ENCODE measurements around the gene C11orf86. TPM values are rescaled to one million over a fixed set of nuclear protein-coding genes. Genes with fewer than 3 reads are reported as not detected.

The C11orf86 gene
- total and polyA plus RNA-seq, 2 donors (not counting 3 experiments of a cell fraction or from before 2014, with no cell fraction given): not detected

DNA sequence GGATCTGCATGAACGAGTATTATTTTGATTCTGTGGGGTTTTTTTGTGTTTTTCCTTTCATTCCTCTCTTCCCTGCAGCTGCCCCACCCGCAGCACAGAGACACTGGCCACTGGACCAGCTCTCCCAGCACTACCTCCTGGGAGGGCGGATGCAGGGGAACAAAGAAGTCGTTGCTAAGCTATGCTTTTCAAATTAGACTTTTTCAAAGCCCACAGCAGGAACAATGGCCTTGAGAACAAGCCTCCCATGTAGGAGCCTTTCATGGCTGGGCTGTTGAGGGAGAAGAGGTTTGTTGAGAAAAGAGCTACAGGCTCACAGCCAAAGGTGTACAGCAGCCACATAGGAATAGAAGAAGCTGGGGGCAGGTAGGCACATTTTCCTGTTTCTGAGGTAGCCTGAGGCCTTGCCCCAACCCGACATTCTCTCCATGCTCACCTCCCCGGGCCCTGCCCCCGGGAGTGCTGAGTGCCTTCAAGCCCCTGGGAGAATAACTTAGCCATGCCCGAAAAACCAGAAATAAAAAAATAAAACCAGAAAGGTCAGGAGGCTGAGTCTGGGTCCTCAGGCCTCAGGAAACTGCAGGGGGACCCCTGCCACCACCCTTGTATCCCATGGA lies 27.3 kb downstream of the C11orf86 start:
- ChIA-PET POLR2A (no interaction called here), CTCF (interaction anchor here (1.1 kb wide), 1 partner anchor 19 kb away, joined by 4 read pairs; no protein-coding TSS in a partner anchor)
- Histone ChIP-seq H3K4me3 (replicated peaks in 1 of 3; ENCODE audit: insufficient read depth in 1 of 3, low read depth in 1 of 3, low read length in 3 of 3) (no peak overlapping the region), H3K4me2 (ENCODE audit: insufficient read depth, low read length) (no peak overlapping the region), H3K27ac (ENCODE audit: insufficient read depth, low read depth, low read length) (no peak overlapping the region), H3K9ac (replicated peaks; ENCODE audit: extremely low read depth, insufficient read depth, low read length) (no peak overlapping the region), H3K9me3 (replicated peaks; ENCODE audit: control insufficient read depth, insufficient read depth, low read length) (no peaks in the 10 kb centered on the region), H4K20me1 (replicated peaks; ENCODE audit: control insufficient read depth, extremely low read depth, insufficient read depth, low read length) (no peaks in the 10 kb centered on the region), H2AFZ (ENCODE audit: low read depth, low read length) (no peak overlapping the region), H3K4me1 (ENCODE audit: control insufficient read depth, extremely low read depth, insufficient read depth, low read length) (no peaks in the 10 kb centered on the region), H3K36me3 (ENCODE audit: control insufficient read depth in 2 of 2, extremely low read depth in 1 of 2, insufficient read depth in 2 of 2, low read length in 2 of 2) (no peaks in the 10 kb centered on the region), H3K79me2 (ENCODE audit: control insufficient read depth, insufficient read depth, low read length) (no peaks in the 10 kb centered on the region), H3K27me3 (ENCODE audit: control insufficient read depth in 2 of 2, insufficient read depth in 2 of 2, low read length in 2 of 2) (no peaks in the 10 kb centered on the region), H3K9me1 (replicated peaks; ENCODE audit: control insufficient read depth, extremely low read depth, insufficient read depth, low read length) (no peaks in the 10 kb centered on the region)
- TF ChIP-seq GATA2 (IDR thresholded peaks at IDR 0.05; ENCODE audit: insufficient read depth, insufficient read length, low read depth, low read length): no peak
- TF ChIP-seq JUN (IDR thresholded peaks at IDR 0.05; ENCODE audit: borderline replicate concordance, insufficient read depth, insufficient read length, low read depth): no peak
- no peak for TF ChIP-seq POLR2AphosphoS5 (IDR thresholded peaks at IDR 0.05; ENCODE audit: insufficient read depth, low read depth, low read length)
- TF ChIP-seq, protein P1, sequence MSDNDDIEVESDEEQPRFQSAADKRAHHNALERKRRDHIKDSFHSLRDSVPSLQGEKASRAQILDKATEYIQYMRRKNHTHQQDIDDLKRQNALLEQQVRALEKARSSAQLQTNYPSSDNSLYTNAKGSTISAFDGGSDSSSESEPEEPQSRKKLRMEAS (IDR thresholded peaks at IDR 0.05; ENCODE audit: insufficient read depth, insufficient read length): no peak
- TF ChIP-seq FOS (IDR thresholded peaks at IDR 0.05; ENCODE audit: borderline replicate concordance, insufficient read depth, low read length): no peak
- TF ChIP-seq POLR2A (IDR thresholded peaks at IDR 0.05; ENCODE audit: low read depth, low read length): no peak
- TF ChIP-seq, protein P2, sequence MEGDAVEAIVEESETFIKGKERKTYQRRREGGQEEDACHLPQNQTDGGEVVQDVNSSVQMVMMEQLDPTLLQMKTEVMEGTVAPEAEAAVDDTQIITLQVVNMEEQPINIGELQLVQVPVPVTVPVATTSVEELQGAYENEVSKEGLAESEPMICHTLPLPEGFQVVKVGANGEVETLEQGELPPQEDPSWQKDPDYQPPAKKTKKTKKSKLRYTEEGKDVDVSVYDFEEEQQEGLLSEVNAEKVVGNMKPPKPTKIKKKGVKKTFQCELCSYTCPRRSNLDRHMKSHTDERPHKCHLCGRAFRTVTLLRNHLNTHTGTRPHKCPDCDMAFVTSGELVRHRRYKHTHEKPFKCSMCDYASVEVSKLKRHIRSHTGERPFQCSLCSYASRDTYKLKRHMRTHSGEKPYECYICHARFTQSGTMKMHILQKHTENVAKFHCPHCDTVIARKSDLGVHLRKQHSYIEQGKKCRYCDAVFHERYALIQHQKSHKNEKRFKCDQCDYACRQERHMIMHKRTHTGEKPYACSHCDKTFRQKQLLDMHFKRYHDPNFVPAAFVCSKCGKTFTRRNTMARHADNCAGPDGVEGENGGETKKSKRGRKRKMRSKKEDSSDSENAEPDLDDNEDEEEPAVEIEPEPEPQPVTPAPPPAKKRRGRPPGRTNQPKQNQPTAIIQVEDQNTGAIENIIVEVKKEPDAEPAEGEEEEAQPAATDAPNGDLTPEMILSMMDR (IDR thresholded peaks at IDR 0.05; ENCODE audit: extremely low read depth in 1 of 2, insufficient read depth in 1 of 2, low read depth in 1 of 2, low read length in 2 of 2): no peak
- TF ChIP-seq EZH2 (IDR thresholded peaks at IDR 0.05; ENCODE audit: borderline replicate concordance, low read depth, low read length, severe bottlenecking): no peak
- no peak for TF ChIP-seq MYC (IDR thresholded peaks at IDR 0.05; ENCODE audit: low read depth, low read length)
- no TSS peak for BruUV-seq (replicated peaks)
- dilution Hi-C loops (cut with MboI; ENCODE audit: extremely low pct_ligation_motif_present, low sequenced_read_pairs): no loop called here
- intact Hi-C loops (cut with micrococcal nuclease): no loop called here
- DNase-seq (ENCODE audit: low read depth, low spot score) (no peak), FAIRE-seq (no peak)
